ENCODE measurements around the gene UBE2N.

The UBE2N gene

DNA sequence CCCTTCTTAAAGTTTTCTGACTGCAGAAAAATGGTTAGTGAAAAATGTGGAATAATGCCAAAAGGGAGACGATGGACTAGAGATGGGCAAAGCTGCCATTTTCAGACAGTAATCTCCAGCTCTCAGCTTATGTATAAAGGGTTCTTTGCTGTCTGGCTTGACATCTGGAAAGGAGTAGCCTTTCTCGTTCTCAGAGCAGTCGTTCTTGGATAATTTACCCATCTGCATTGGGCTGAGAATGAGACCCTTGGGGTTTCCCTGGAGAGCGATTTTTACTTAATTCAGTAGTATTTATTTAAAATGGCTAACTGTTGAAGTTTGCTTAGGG lies 62.8 kb downstream of the UBE2N start:
- DNase-seq = no peak

DNA sequence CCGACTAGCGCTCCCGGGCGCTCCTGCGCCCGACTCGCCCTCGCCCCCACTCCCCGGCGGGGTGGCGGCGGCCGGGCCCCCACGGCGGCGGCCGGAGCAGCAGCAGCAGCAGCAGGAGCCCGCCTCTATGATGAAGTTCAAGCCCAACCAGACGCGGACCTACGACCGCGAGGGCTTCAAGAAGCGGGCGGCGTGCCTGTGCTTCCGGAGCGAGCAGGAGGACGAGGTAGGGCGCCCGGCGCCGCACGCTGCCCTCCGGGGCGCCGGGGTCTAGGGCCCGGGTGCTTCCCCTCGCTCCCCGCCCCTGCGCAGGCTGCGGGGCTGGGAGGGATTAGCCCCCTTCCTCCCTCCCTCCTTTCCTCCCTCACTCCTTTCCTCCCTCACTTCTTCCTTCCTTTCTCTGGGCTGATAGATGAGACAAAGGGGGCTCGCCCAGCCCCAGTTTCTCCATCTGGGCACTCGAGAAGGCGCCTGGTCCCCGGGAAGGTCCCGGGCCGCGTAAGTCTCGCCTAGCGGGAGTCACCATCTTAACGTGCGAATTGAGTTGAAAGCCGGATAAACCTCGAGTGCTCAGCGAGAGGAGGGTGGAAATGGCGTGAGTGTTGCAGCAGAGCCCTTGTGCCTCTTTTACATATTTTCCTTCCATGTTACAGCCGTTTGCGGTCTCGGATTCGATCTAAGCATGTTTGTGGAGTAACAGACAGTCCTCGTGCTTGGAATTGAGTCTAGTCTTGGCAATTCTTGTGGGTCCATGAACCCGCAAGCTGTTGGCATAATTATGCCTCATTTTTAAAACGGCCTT lies 63.4 kb downstream of the UBE2N start:
- DNase-seq = peak; percentile 79

DNA sequence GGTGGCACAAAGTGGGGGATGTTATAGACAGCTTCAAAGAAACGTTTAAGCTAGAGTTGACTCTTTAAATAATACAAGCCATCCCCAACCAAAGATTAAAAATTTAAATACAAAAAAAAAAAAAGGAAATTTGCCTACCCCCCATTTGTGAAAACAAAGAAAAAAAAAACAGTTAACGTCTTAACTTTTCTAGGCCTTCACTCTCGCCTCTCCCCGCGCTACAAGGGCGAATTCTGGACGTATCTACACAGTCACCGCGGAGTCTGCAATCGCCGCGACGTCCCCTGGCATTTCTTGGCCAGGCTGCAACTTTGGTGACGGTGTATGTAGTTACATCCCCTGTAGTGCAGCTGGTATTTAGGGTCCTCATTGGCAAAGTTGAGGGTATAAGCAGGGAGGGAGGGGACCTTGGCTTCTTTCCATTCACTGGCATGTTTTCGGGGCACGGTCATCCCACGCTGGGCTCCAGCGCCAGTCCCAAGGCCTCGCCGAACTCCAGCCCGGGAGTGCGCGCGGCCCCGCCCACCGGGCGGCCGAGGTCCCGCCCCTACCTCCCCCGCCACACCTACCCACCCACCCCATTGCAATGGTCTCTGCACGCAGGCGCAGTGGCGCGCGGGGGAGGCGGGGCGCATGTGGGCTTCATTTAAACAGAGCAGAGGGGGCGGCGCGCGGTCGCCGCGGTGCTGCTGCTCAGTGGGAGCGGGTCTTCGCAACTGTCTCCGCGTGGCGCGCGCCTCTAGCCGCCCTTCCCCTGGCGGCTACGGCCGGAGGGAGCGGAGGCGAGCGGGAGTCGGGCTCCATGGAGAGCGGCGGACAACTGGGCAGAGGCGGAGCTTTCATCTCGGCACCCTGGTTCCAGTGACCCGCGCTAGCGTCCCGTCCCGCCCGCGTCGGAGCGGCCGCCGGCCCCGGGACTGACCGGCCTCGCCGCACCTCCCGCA lies 64.2 kb downstream of the UBE2N start, which contains the start of gene NUDT4:
Gene NUDT4, plus strand, starts transcription at position 674 of the 944 bp plus-strand sequence. CDS start 398 bp downstream, outside the sequence.
- DNase-seq = peak; percentile 99

GRCh38 chr12:93376436-93377251 lies 65.1 kb downstream of the UBE2N start:
- DNase-seq = peak; percentile 94

GRCh38 chr12:93375906-93376305 lies 65.8 kb downstream of the UBE2N start:
- DNase-seq = no peak

DNA sequence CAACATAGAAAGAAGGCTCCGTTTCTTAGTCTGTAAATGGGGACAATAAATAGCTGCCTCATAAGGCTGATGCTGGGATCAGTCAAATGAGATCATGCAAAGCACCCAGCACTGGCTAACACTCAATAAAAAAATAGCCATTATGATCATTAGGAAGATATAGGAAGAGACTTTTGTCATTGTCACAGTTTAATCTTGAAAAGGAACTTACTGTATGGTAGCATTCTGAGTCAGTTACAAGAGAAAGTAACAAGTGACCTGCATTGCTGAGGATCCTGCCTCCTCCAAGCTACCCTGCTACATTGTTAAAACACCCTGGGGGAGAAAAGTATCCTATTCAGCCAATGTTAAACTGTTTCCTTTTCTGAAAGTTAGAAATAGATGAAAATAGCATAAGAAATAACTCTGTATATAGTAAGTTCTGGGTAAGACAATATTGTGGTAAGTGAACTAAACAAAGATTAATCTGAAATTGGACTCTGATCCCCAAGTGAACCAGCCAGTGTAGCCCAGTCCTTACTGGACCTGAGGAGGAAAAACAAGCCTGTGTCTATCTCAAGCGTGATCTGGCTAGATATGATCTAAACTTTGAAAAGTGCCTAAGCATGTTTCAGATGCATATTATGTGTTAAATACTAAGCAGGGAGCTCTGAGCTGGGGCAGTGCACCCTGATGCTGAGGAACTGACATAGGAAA lies 67.6 kb downstream of the UBE2N start:
- DNase-seq = no peak

DNA sequence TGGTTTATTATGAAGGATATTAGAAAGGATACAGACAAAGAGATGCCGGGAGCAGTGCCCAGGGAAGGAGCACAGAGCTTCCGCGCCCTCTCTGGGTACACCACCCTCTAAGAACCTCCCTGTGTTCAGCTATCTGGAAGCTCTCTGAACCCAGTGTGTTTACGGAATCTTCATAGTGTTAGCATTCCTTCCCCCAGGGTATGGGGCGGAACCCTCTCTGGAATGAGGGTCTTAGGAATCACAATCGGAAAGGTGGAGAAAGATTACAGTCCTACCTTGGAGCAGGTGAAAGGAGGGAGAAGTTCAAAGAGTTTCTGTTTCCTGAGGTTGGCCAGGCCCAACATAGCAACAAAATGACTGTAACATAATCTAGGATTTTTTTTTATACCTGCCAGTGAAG lies 70.8 kb downstream of the UBE2N start:
- DNase-seq = peak; percentile 89

- no peak for DNase-seq
Measured at GRCh38 chr12:93369505-93369904, 72.2 kb downstream of the UBE2N start.

- DNase-seq = no peak
Measured at GRCh38 chr12:93368766-93369165, 73.0 kb downstream of the UBE2N start.

DNA sequence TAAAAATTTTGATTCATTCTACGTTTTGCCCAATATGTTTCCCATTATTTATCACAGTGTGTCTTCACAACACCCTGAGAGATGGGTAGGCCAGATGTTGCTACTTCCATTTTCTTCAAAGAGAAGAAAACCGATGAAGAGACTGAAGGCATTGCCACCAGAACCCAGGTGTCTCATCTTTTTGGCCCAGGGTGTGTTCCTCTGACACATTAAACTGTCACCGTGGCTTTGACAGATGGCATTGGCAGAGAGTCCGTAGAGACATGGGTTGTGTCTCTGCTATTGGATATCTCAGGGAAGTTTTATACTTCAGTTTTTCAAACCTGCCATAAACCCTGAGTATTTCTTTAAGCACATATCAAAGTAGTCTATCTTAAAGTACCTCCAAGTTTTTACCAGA lies 75.3 kb downstream of the UBE2N start:
- DNase-seq = no peak

- no peak for DNase-seq
Measured at GRCh38 chr12:93365616-93366405, 75.9 kb downstream of the UBE2N start.

- no peak for DNase-seq
Measured at GRCh38 chr12:93363841-93364297, 77.9 kb downstream of the UBE2N start.

DNA sequence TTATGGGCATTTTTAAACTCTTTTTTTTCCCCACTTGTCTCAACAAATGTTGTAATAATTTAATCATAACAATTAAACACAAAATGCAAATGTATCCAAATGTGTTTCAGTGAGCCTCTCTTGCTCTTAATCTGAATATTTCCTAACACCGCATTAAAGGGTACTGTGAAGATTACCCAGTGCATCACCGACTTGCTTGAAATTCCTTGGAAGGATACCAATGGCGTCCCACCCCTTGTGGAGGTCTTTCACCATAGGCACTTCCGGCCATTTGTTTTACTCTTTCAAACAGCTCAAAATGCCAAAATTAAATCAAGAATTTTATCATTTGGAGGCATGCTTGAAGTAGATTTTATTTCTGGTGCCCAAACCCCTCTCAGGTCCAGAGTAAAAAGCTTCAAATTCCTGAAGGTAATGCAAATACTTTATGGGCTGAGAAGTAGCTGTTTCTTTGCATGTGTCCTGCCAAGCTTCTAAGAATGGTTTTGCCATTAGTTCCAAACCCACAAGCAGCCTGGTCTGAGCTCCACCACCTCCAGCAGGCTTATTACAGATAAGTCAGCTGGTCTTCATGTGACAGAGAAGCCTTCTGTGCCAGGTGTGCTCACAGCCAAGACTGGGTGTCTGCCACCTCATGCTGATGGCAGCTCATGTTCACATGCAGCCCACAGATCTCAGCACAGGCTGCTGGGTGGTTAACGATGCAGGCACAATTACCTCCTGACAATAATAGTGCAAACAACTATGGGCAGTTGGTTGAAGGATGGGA lies 80.4 kb downstream of the UBE2N start:
- peak; percentile 69 for DNase-seq

DNA sequence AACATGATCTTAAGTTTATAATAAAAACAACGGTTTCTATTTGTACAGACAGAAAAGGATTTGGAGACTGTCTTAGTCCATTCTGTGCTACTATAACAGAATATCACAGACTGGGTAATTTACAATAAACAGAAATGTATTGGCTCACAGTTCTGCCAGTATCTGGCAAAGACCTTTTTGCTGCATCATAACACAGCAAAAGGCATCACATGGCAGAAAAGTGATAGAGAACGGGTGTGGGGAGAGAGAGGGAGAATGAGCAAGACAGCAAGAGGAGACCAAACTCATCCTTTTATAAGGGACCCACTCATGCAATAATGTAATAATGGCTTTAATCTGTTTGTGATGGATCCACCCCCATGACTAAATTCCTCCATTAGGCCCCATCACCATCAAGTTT lies 81.1 kb downstream of the UBE2N start:
- DNase-seq = no peak

DNA sequence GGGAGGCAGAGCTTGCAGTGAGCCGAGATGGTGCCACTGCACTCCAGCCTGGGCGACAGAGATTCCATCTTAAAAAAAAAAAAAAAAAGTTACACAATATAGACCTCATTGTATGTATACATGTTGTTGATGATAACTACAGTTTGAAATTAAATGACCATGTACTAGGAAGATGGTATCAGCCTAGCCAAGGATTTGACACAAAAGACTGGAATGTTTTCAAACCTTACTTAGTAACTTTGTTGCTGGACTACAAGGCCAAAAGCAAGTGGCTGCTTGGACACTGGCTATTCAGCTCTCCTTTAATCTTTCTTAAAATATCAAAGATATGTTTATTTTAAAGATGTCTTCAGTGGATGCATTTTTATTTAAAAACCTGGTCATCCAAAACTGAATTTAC lies 82.9 kb downstream of the UBE2N start:
- DNase-seq = no peak

GRCh38 chr12:93358058-93358457 lies 83.7 kb downstream of the UBE2N start:
- no peak for DNase-seq

- no peak for DNase-seq
Measured at GRCh38 chr12:93356214-93356613, 85.5 kb downstream of the UBE2N start.

All from islet precursor cell (in vitro differentiated cells).